Measurements from ENCODE around the gene DQX1. TPM values are rescaled to one million over a fixed set of nuclear protein-coding genes. Genes with fewer than 3 reads are reported as not detected.

Gene DQX1
- total and polyA plus RNA-seq, 2 of the 8 experiments (the other 6 are each of a cell fraction or from before 2014, with no cell fraction given), result 0.76 to 1.1 TPM

GRCh38 chr2:74573747-74574562 lies 47.9 kb upstream of the DQX1 start:
- CTCF ChIA-PET (ENCODE audit: partially characterized antibody), result interaction anchor here (0.6 to 10.0 kb wide), 10 partner anchors 14 to 175 kb away, joined by 3 to 158 read pairs (median 4); no protein-coding TSS in a partner anchor
- no peak for FAIRE-seq
- TF ChIP-seq PHF8 (conservative IDR thresholded peaks at IDR 0.05; ENCODE audit: low read depth, low read length), result no peak
- TF ChIP-seq TEAD4 (IDR thresholded peaks at IDR 0.05; ENCODE audit: low read depth, low read length), result no peak
- TF ChIP-seq SUZ12 (IDR thresholded peaks at IDR 0.05; ENCODE audit: low read length), result no peak
- no peak for TF ChIP-seq CHD1 (IDR thresholded peaks at IDR 0.05; ENCODE audit: low read depth, low read length)
- TF ChIP-seq ZNF274 (IDR thresholded peaks at IDR 0.05; ENCODE audit: borderline replicate concordance, extremely low read depth, low read length), result no peak
- no peak for TF ChIP-seq TBP (IDR thresholded peaks at IDR 0.05; ENCODE audit: low read depth, low read length)
- TF ChIP-seq RFX5 (IDR thresholded peaks at IDR 0.05; ENCODE audit: borderline replicate concordance, low read depth, low read length), result no peak
- no peak for TF ChIP-seq POLR2AphosphoS5 (IDR thresholded peaks at IDR 0.05; ENCODE audit: low read depth, low read length)
- no peak for TF ChIP-seq BRCA1 (IDR thresholded peaks at IDR 0.05; ENCODE audit: low read depth, low read length)
- TF ChIP-seq CEBPB (IDR thresholded peaks at IDR 0.05; ENCODE audit: low read depth, low read length), result no peak
- no peak for TF ChIP-seq SIN3A (conservative IDR thresholded peaks at IDR 0.05 in 1 of 2, IDR thresholded peaks at IDR 0.05 in 1 of 2; ENCODE audit: low read depth in 1 of 2, low read length in 2 of 2)
- no peak for TF ChIP-seq CREB1 (IDR thresholded peaks at IDR 0.05)
- TF ChIP-seq E2F6 (IDR thresholded peaks at IDR 0.05), result no peak

More at GRCh38 chr2:74573747-74574562, 47.9 kb upstream of the DQX1 start:
- Histone ChIP-seq H2BK15ac (ENCODE audit: low read length) (no peak overlapping the region), H3K23me2 (ENCODE audit: low read depth, low read length) (peaks cover 4% of the 10 kb centered on the region; the same call in 1 of the 2 replicates), H3K36me3 (ENCODE audit: control insufficient read depth in 2 of 4, insufficient read depth in 4 of 4, low read length in 3 of 4) (no peaks in the 10 kb centered on the region), H3K4me1 (replicated peaks in 1 of 4; ENCODE audit: control insufficient read depth in 3 of 4, insufficient read depth in 4 of 4, low read length in 3 of 4) (no peaks in the 10 kb centered on the region), H3K79me2 (ENCODE audit: control insufficient read depth in 1 of 2, insufficient read depth in 2 of 2, low read length in 2 of 2) (no peaks in the 10 kb centered on the region), H4K20me1 (replicated peaks in 1 of 2; ENCODE audit: control insufficient read depth in 1 of 2, insufficient read depth in 2 of 2, low read length in 2 of 2) (no peaks in the 10 kb centered on the region), H3K9me3 (ENCODE audit: insufficient read depth in 2 of 2, low read depth in 1 of 2, low read length in 1 of 2) (no peaks in the 10 kb centered on the region), H3K14ac (ENCODE audit: insufficient read length) (no peak overlapping the region), H3K23ac (ENCODE audit: insufficient read length) (no peak overlapping the region), H3K27me3 (replicated peaks in 1 of 4; ENCODE audit: control insufficient read depth in 3 of 4, extremely low read depth in 1 of 4, insufficient read depth in 3 of 4, low read length in 3 of 4) (no peaks in the 10 kb centered on the region), H2BK20ac (ENCODE audit: low read length) (no peak overlapping the region), H2AFZ (ENCODE audit: low read length) (no peak overlapping the region), H3K4ac (replicated peaks; ENCODE audit: insufficient read length, low read depth, low read length) (no peak overlapping the region), H3K79me1 (ENCODE audit: low read depth, low read length) (no peaks in the 10 kb centered on the region), H3K18ac (ENCODE audit: extremely low read depth, low read length) (no peak overlapping the region), H2AK5ac (ENCODE audit: low read depth, low read length) (no peak overlapping the region), H3K4me3 (ENCODE audit: extremely low read depth in 1 of 4, insufficient read depth in 2 of 4, low read depth in 3 of 4, low read length in 4 of 4) (no peak overlapping the region), H3K27ac (ENCODE audit: low read depth, low read length) (no peak overlapping the region), H3K9ac (replicated peaks in 1 of 4; ENCODE audit: extremely low read depth in 1 of 4, low read depth in 3 of 4, low read length in 3 of 4) (no peak overlapping the region), H2BK120ac (replicated peaks; ENCODE audit: low read depth, low read length) (no peak overlapping the region), H3K56ac (replicated peaks; ENCODE audit: insufficient read length, low read depth, low read length) (no peak overlapping the region), H4K5ac (ENCODE audit: insufficient read length, low read depth, low read length) (no peak overlapping the region), H3K4me2 (ENCODE audit: insufficient read depth in 1 of 2, low read depth in 2 of 2, low read length in 2 of 2) (no peak overlapping the region), H2BK12ac (ENCODE audit: low read depth, low read length) (no peak overlapping the region), H4K8ac (ENCODE audit: extremely low read depth, insufficient read depth, low read length) (no peak overlapping the region), H4K91ac (replicated peaks; ENCODE audit: insufficient read length, low read length) (no peak overlapping the region), H2BK5ac (ENCODE audit: low read depth, low read length) (no peak overlapping the region)
- POLR2A ChIA-PET (ENCODE audit: partially characterized antibody), result interaction anchor here (1.1 to 1.3 kb wide), 2 partner anchors 9 to 67 kb away, joined by 3 to 4 read pairs; no protein-coding TSS in a partner anchor
- no peak for DNase-seq (ENCODE audit: low read depth in 1 of 2, low spot score in 2 of 2)
- WGBS, 2 experiments (ENCODE audit: extremely low coverage in 1 of 2, insufficient coverage in 1 of 2, insufficient read length in 1 of 2, insufficient replicate concordance in 2 of 2, low coverage in 1 of 2, low lambda C conversion rate in 2 of 2, missing lambda C conversion rate in 1 of 2), result 80% methylated on average over 7 of the region's 7 CpGs; no CpG with 5 or more reads in 1 of the 2 experiments
